ENCODE results near the gene FBXO30. TPM values are rescaled to one million over a fixed set of nuclear protein-coding genes. Genes with fewer than 3 reads are reported as not detected.

The FBXO30 gene
- total and polyA plus RNA-seq, 3 experiments from 2014 or later: 1.5 to 8.4 (median 7.9) TPM

DNA sequence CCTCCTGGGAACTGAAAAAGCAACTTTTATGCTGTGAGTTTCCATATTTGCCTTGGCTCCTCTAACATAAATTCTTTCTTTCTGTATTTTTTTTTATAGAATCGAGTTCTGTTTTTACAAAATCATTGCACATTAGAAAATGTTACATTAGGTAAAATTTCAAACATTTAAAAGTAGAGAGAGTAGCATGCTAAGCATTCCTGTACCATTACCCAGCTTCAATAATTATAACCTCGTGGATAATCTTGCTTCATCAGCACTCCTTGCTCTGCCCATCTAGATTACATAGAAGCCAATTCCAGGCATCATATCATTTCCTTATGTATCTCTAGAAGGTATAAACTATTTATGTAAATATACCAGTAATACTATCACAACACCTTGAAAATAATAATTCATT, 15.4 kb upstream of the FBXO30 start:
- Mint-ChIP-seq H3K27ac (no peak overlapping the region), H3K4me1 (no peaks in the 10 kb centered on the region), H3K36me3 (peaks cover 0 to 4% (median 4%) of the 10 kb centered on the region in 3 donors), H3K27me3 (peaks cover 0 to 1% of the 10 kb centered on the region in 2 donors), H3K4me3 (no peak overlapping the region), H3K9me3 (peaks cover 0 to 3% (median 0%) of the 10 kb centered on the region in 5 donors)
- no peaks in the 10 kb centered on the region for H3K36me3 ChIP-seq (ENCODE audit: insufficient read depth, low read length)
- H3K4me3 ChIP-seq (ENCODE audit: low read length): no peak overlapping the region
- CTCF ChIA-PET: interaction anchor here (1.3 kb wide), 1 partner anchor 15 kb away, joined by 3 read pairs; the partner anchor contains the start of gene FBXO30
- no peaks in the 10 kb centered on the region for H3K4me1 ChIP-seq (ENCODE audit: insufficient read depth, low read length)
- no peak overlapping the region for H3K27ac ChIP-seq (ENCODE audit: low read depth, low read length)
- DNase-seq: no peak
- H3K27me3 ChIP-seq (ENCODE audit: insufficient read depth, low read length, poor library complexity, severe bottlenecking): no peaks in the 10 kb centered on the region
- no peaks in the 10 kb centered on the region for H3K9me3 ChIP-seq (ENCODE audit: low read length)
- POLR2A ChIA-PET: no interaction called here

DNA sequence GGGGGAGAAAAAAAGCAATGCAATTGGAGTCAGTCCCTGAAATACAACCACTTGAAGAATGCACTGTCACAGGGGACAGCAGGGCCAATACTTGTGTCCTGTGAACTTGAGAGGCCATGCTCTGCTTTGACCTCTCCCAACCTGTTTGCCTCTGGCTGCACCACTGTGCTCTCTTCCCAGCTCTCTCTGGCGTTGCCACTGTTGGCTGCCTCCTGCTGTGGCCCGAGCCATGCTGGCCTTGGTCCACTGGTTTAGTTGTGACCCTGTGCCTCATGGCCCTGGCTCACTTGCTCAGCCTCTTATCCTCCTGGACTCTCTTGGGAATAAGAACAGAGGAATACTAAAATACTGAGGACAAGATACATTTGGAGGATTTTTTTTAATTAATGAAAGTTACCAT, 14.5 kb upstream of the FBXO30 start:
- Mint-ChIP-seq H3K4me3 (no peak overlapping the region), H3K4me1 (peaks cover 0 to under 1% (median 0%) of the 10 kb centered on the region in 3 donors), H3K27me3 (peaks cover 0 to 1% of the 10 kb centered on the region in 2 donors), H3K9me3 (peaks cover 0 to 3% (median 0%) of the 10 kb centered on the region in 5 donors), H3K27ac (no peak overlapping the region), H3K36me3 (peaks cover 0 to 3% (median 2%) of the 10 kb centered on the region in 3 donors)
- Histone ChIP-seq H3K27me3 (ENCODE audit: insufficient read depth, low read length, poor library complexity, severe bottlenecking) (no peaks in the 10 kb centered on the region), H3K9me3 (ENCODE audit: low read length) (no peaks in the 10 kb centered on the region), H3K36me3 (ENCODE audit: insufficient read depth, low read length) (no peaks in the 10 kb centered on the region), H3K4me3 (ENCODE audit: low read length) (no peak overlapping the region), H3K4me1 (ENCODE audit: insufficient read depth, low read length) (no peaks in the 10 kb centered on the region), H3K27ac (ENCODE audit: low read depth, low read length) (no peak overlapping the region)
- DNase-seq: no peak
- POLR2A ChIA-PET: no interaction called here
- CTCF ChIA-PET: interaction anchor here (1.3 kb wide), 1 partner anchor 14 kb away, joined by 3 read pairs; the partner anchor contains the start of gene FBXO30

DNA sequence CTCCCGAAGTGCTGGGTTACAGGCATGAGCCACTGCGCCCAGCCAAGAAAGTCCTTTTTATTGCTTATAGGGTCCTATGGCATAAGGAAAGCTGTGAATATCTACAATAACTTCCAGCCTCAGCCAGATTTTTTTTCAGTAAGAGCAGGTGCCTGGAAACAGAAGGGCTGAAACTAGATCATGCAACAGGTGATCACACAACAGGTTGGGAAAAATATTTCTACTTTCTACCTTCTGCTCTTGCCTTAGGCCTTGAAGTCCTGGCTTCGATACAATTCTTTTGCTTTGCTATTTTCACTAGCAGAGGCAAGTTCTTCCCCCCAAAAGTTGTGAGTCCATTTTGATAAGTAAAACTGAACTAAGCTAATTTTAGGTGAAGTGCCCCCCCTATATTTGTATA, 9.7 kb upstream of the FBXO30 start:
- Mint-ChIP-seq H3K4me3 (no peak overlapping the region), H3K27ac (no peak overlapping the region), H3K4me1 (peaks cover 8 to 24% (median 24%) of the 10 kb centered on the region in 3 donors), H3K27me3 (no peaks in the 10 kb centered on the region), H3K9me3 (peaks cover 0 to 3% (median 0%) of the 10 kb centered on the region in 5 donors), H3K36me3 (peaks cover 0 to 3% (median 0%) of the 10 kb centered on the region in 3 donors)
- Histone ChIP-seq H3K27ac (ENCODE audit: low read depth, low read length) (no peak overlapping the region), H3K36me3 (ENCODE audit: insufficient read depth, low read length) (no peaks in the 10 kb centered on the region), H3K27me3 (ENCODE audit: insufficient read depth, low read length, poor library complexity, severe bottlenecking) (no peaks in the 10 kb centered on the region), H3K4me3 (ENCODE audit: low read length) (no peak overlapping the region), H3K9me3 (ENCODE audit: low read length) (no peaks in the 10 kb centered on the region), H3K4me1 (ENCODE audit: insufficient read depth, low read length) (peaks cover 4% of the 10 kb centered on the region)
- CTCF ChIA-PET: no interaction called here
- DNase-seq: no peak
- POLR2A ChIA-PET: no interaction called here

DNA sequence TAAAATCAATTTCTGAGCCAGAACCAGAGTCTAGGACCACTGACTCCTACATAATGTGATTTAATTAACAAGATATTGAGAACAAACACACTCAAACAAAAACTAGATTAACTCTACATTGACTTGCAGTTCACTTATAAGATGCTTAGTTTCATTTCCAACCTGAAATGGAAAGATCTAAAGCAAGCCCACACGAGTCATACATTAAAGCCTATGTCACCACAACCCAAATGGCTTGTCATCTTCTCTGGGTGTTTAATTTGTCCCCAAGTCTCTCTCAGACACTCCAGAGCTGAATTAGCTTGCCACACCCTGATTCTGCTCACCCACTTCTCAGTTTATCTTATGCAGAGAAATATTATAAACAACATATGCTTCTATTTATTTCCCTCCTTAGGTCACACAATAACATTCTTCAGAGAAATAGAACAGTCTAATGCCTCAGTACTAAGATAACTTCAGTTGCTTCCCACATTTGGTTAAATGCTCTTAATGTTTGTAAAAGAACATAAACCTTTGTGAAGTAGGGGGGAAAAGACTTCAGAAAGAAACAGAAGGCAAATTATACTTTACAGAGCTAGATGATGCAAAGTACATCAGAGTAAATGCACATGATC, 8.8 kb upstream of the FBXO30 start:
- Mint-ChIP-seq H3K4me1 (peaks cover 8 to 29% (median 27%) of the 10 kb centered on the region in 3 donors), H3K27me3 (no peaks in the 10 kb centered on the region), H3K4me3 (no peak overlapping the region), H3K9me3 (no peaks in the 10 kb centered on the region), H3K36me3 (peaks cover 0 to 3% (median 0%) of the 10 kb centered on the region in 3 donors), H3K27ac (no peak overlapping the region)
- H3K9me3 ChIP-seq (ENCODE audit: low read length): no peaks in the 10 kb centered on the region
- H3K4me1 ChIP-seq (ENCODE audit: insufficient read depth, low read length): peaks cover 4% of the 10 kb centered on the region
- H3K27ac ChIP-seq (ENCODE audit: low read depth, low read length): no peak overlapping the region
- H3K36me3 ChIP-seq (ENCODE audit: insufficient read depth, low read length): no peaks in the 10 kb centered on the region
- no peaks in the 10 kb centered on the region for H3K27me3 ChIP-seq (ENCODE audit: insufficient read depth, low read length, poor library complexity, severe bottlenecking)
- DNase-seq: no peak
- no peak overlapping the region for H3K4me3 ChIP-seq (ENCODE audit: low read length)
- POLR2A ChIA-PET: no interaction called here
- CTCF ChIA-PET: no interaction called here

DNA sequence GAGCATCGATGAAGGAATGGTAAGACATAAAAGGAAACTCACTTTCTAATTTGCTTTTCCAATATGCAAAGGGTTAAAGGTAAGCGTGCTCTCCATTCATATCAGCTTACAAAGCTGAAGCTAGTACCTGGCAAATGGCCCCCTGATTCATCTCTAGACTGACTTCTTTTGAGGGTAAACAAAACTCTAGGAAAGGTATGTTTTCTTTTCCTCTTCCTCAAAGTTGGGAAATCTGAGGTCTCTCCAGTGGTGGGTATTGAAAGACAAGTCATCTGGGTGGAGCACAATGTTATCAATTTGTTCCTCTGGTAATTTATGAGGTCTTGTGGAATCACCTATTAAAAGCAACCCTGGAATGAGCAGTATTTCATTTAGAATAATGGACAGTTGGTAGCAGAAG, 7.9 kb upstream of the FBXO30 start:
- H3K4me3 Mint-ChIP-seq: no peak overlapping the region
- H3K27ac ChIP-seq (ENCODE audit: low read depth, low read length): no peak overlapping the region
- H3K4me1 Mint-ChIP-seq: peaks cover 8 to 35% (median 30%) of the 10 kb centered on the region in 3 donors
- no peaks in the 10 kb centered on the region for H3K27me3 ChIP-seq (ENCODE audit: insufficient read depth, low read length, poor library complexity, severe bottlenecking)
- H3K9me3 Mint-ChIP-seq: no peaks in the 10 kb centered on the region
- ChIA-PET POLR2A (no interaction called here), CTCF (interaction anchor here (1.1 kb wide), 1 partner anchor 9 kb away, joined by 4 read pairs; no protein-coding TSS in a partner anchor)
- no peak overlapping the region for H3K27ac Mint-ChIP-seq
- H3K4me1 ChIP-seq (ENCODE audit: insufficient read depth, low read length): peaks cover 4% of the 10 kb centered on the region
- no peaks in the 10 kb centered on the region for H3K36me3 ChIP-seq (ENCODE audit: insufficient read depth, low read length)
- no peak overlapping the region for H3K4me3 ChIP-seq (ENCODE audit: low read length)
- peaks cover 0 to 6% (median 0%) of the 10 kb centered on the region in 3 donors for H3K36me3 Mint-ChIP-seq
- no peaks in the 10 kb centered on the region for H3K27me3 Mint-ChIP-seq
- no peaks in the 10 kb centered on the region for H3K9me3 ChIP-seq (ENCODE audit: low read length)
- no peak for DNase-seq

- Mint-ChIP-seq H3K4me3 (no peak overlapping the region), H3K4me1 (peaks cover 21 to 57% (median 49%) of the 10 kb centered on the region in 3 donors), H3K36me3 (peaks cover 0 to 6% (median 1%) of the 10 kb centered on the region in 3 donors), H3K9me3 (no peaks in the 10 kb centered on the region), H3K27ac (peak overlapping the region in 3 of 8 donors; percentile 32 to 51 (median 38)), H3K27me3 (no peaks in the 10 kb centered on the region)
- Histone ChIP-seq H3K4me1 (ENCODE audit: insufficient read depth, low read length) (peaks cover 13% of the 10 kb centered on the region), H3K4me3 (ENCODE audit: low read length) (no peak overlapping the region), H3K9me3 (ENCODE audit: low read length) (no peaks in the 10 kb centered on the region), H3K27ac (ENCODE audit: low read depth, low read length) (no peak overlapping the region), H3K36me3 (ENCODE audit: insufficient read depth, low read length) (no peaks in the 10 kb centered on the region), H3K27me3 (ENCODE audit: insufficient read depth, low read length, poor library complexity, severe bottlenecking) (no peaks in the 10 kb centered on the region)
- DNase-seq: peak in 1 of 5 donors; percentile 6
- POLR2A ChIA-PET: no interaction called here
- CTCF ChIA-PET: interaction anchor here (0.8 to 1.1 kb wide), 2 partner anchors 47 to 85 kb away, joined by 3 to 4 read pairs; partner anchors contain the start of gene EPM2A
Observed at GRCh38 chr6:145819994-145820393, 5.4 kb upstream of the FBXO30 start.

- peaks cover 15% of the 10 kb centered on the region for H3K4me1 ChIP-seq (ENCODE audit: insufficient read depth, low read length)
- CTCF ChIA-PET: no interaction called here
- no peak for DNase-seq
Observed at GRCh38 chr6:145818796-145819195, 4.2 kb upstream of the FBXO30 start.

DNA sequence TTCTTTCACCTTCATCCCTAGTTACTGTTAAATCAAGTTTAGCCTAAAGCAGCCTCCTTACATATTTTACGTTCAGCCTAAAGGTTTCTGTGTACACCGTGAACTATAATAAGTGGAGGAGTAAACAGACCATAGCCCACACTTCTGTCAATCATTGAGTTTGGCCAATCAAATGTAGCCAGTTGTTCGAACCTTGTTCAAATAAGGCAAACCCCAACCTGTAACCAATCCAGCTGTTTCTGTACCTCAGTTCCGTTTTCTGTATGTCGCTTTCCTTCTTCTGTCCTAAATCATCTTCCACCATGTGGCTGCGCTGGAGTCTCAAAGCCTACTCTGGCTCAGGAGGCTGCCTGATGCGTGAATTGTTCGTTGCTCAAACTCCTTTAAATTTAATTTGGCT, 1.8 kb upstream of the FBXO30 start:
- Mint-ChIP-seq H3K4me1 (peaks cover 35 to 73% (median 69%) of the 10 kb centered on the region in 3 donors), H3K36me3 (peaks cover 0 to 9% (median 6%) of the 10 kb centered on the region in 3 donors), H3K27ac (peak overlapping the region in 7 of 8 donors; percentile 9 to 97 (median 72)), H3K27me3 (no peaks in the 10 kb centered on the region), H3K4me3 (peak overlapping the region; percentile 42 to 100 (median 95)), H3K9me3 (no peaks in the 10 kb centered on the region)
- H3K9me3 ChIP-seq (ENCODE audit: low read length): no peaks in the 10 kb centered on the region
- ChIA-PET CTCF (interaction anchor here (1.1 to 1.6 kb wide), 2 partner anchors 10 to 148 kb away, joined by 3 read pairs; partner anchors contain the start of gene SHPRH), POLR2A (no interaction called here)
- DNase-seq: no peak
- H3K27ac ChIP-seq (ENCODE audit: low read depth, low read length): no peak overlapping the region
- no peaks in the 10 kb centered on the region for H3K36me3 ChIP-seq (ENCODE audit: insufficient read depth, low read length)
- no peaks in the 10 kb centered on the region for H3K27me3 ChIP-seq (ENCODE audit: insufficient read depth, low read length, poor library complexity, severe bottlenecking)
- H3K4me3 ChIP-seq (ENCODE audit: low read length): no peak overlapping the region
- H3K4me1 ChIP-seq (ENCODE audit: insufficient read depth, low read length): peaks cover 24% of the 10 kb centered on the region

More at GRCh38 chr6:145818796-145819195, 4.2 kb upstream of the FBXO30 start:
- Histone ChIP-seq H3K36me3 (ENCODE audit: insufficient read depth, low read length) (no peaks in the 10 kb centered on the region), H3K27me3 (ENCODE audit: insufficient read depth, low read length, poor library complexity, severe bottlenecking) (no peaks in the 10 kb centered on the region), H3K9me3 (ENCODE audit: low read length) (no peaks in the 10 kb centered on the region), H3K27ac (ENCODE audit: low read depth, low read length) (no peak overlapping the region), H3K4me3 (ENCODE audit: low read length) (no peak overlapping the region)
- Mint-ChIP-seq H3K4me3 (no peak overlapping the region), H3K36me3 (peaks cover 0 to 8% (median 6%) of the 10 kb centered on the region in 3 donors), H3K27ac (no peak overlapping the region), H3K27me3 (no peaks in the 10 kb centered on the region), H3K9me3 (no peaks in the 10 kb centered on the region), H3K4me1 (peaks cover 24 to 61% (median 51%) of the 10 kb centered on the region in 3 donors)
- POLR2A ChIA-PET: no interaction called here
